Measurements from ENCODE around the gene CYP2U1. TPM values are rescaled to one million over a fixed set of nuclear protein-coding genes. Genes with fewer than 3 reads are reported as not detected.
"Not testable (repeated sequence)": the region's sequence is repeated elsewhere in the genome, so short reads cannot be mapped to it uniquely, and the experiment has no call there.

CYP2U1 gene
- total RNA-seq, 2 experiments from 2014 or later = 5.6 to 11.8 TPM

GRCh38 chr4:107916623-107917022 lies 14.7 kb upstream of the CYP2U1 start:
- H3K4me2 ChIP-seq (ENCODE audit: low read length) = no peak overlapping the region
- ChIA-PET CTCF (ENCODE audit: unreplicated experiment) (no interaction called here), POLR2A (interaction anchor here (1.0 kb wide), 1 partner anchor 30 kb away, joined by 3 read pairs; no protein-coding TSS in a partner anchor)
- H3K79me2 ChIP-seq (ENCODE audit: insufficient read depth, low read depth, low read length) = no peaks in the 10 kb centered on the region
- TF ChIP-seq, protein P1, sequence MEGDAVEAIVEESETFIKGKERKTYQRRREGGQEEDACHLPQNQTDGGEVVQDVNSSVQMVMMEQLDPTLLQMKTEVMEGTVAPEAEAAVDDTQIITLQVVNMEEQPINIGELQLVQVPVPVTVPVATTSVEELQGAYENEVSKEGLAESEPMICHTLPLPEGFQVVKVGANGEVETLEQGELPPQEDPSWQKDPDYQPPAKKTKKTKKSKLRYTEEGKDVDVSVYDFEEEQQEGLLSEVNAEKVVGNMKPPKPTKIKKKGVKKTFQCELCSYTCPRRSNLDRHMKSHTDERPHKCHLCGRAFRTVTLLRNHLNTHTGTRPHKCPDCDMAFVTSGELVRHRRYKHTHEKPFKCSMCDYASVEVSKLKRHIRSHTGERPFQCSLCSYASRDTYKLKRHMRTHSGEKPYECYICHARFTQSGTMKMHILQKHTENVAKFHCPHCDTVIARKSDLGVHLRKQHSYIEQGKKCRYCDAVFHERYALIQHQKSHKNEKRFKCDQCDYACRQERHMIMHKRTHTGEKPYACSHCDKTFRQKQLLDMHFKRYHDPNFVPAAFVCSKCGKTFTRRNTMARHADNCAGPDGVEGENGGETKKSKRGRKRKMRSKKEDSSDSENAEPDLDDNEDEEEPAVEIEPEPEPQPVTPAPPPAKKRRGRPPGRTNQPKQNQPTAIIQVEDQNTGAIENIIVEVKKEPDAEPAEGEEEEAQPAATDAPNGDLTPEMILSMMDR (conservative IDR thresholded peaks at IDR 0.05; ENCODE audit: low read length) = no peak
- no TSS peak for BruUV-seq (replicated peaks)
- no peaks in the 10 kb centered on the region for H3K9me2 ChIP-seq (ENCODE audit: insufficient read depth, low read length)
- no peak overlapping the region for H2AFZ ChIP-seq (ENCODE audit: low read length)
- no peak overlapping the region for H3K4me3 ChIP-seq (ENCODE audit: low read depth, low read length, poor library complexity, severe bottlenecking)
- H4K20me1 ChIP-seq (ENCODE audit: insufficient read depth, low read length) = no peaks in the 10 kb centered on the region
- intact Hi-C loops (cut with micrococcal nuclease; ENCODE audit: unreplicated experiment) = no loop called here
- H3K9me3 ChIP-seq (ENCODE audit: low read length) = peaks cover 7% of the 10 kb centered on the region; the same call in 1 of the 2 replicates
- no peaks in the 10 kb centered on the region for H3K36me3 ChIP-seq (ENCODE audit: insufficient read depth, low read length)
- no peaks in the 10 kb centered on the region for H3K4me1 ChIP-seq (ENCODE audit: insufficient read depth, low read length, poor library complexity, severe bottlenecking)
- no peak for DNase-seq (ENCODE audit: low spot score)
- H3K27ac ChIP-seq (ENCODE audit: low read depth, low read length, poor library complexity, severe bottlenecking) = no peak overlapping the region

DNA sequence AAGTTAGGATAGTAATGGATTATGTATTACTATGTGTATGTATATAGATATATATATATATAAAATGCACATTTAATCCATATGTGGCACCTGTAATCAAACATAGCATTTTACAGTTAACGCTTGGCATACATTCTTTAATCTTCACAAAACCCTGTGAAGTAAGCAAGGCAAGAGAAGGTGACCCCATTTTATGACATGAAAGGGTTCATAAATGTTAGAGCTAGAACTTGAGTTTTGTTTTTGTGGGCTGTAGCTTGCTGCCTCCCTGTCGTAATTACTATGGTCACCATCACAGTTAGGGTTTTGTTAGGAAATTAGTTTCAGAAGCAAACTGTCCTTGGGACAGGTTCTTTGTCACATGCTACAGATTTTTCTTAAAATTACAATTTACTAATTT lies 13.8 kb upstream of the CYP2U1 start:
- H2AFZ ChIP-seq (ENCODE audit: low read length) = no peak overlapping the region
- no peak for DNase-seq (ENCODE audit: low spot score)
- no TSS peak for BruUV-seq (replicated peaks)
- CTCF ChIA-PET (ENCODE audit: unreplicated experiment) = no interaction called here
- no peaks in the 10 kb centered on the region for H3K79me2 ChIP-seq (ENCODE audit: insufficient read depth, low read depth, low read length)
- no peaks in the 10 kb centered on the region for H3K4me1 ChIP-seq (ENCODE audit: insufficient read depth, low read length, poor library complexity, severe bottlenecking)
- H3K27ac ChIP-seq (ENCODE audit: low read depth, low read length, poor library complexity, severe bottlenecking) = no peak overlapping the region
- no peak overlapping the region for H3K4me3 ChIP-seq (ENCODE audit: low read depth, low read length, poor library complexity, severe bottlenecking)
- no peak overlapping the region for H3K4me2 ChIP-seq (ENCODE audit: low read length)
- TF ChIP-seq, protein P1 (conservative IDR thresholded peaks at IDR 0.05; ENCODE audit: low read length) = no peak
- TF ChIP-seq EZH2phosphoT487 (IDR thresholded peaks at IDR 0.05; ENCODE audit: borderline replicate concordance, low read depth, low read length) = no peak
- peaks cover 7% of the 10 kb centered on the region; the same call in 1 of the 2 replicates for H3K9me3 ChIP-seq (ENCODE audit: low read length)
- H4K20me1 ChIP-seq (ENCODE audit: insufficient read depth, low read length) = no peaks in the 10 kb centered on the region
- POLR2A ChIA-PET = no interaction called here
- no peaks in the 10 kb centered on the region for H3K36me3 ChIP-seq (ENCODE audit: insufficient read depth, low read length)
- H3K9me2 ChIP-seq (ENCODE audit: insufficient read depth, low read length) = no peaks in the 10 kb centered on the region
- intact Hi-C loops (cut with micrococcal nuclease; ENCODE audit: unreplicated experiment) = no loop called here

DNA sequence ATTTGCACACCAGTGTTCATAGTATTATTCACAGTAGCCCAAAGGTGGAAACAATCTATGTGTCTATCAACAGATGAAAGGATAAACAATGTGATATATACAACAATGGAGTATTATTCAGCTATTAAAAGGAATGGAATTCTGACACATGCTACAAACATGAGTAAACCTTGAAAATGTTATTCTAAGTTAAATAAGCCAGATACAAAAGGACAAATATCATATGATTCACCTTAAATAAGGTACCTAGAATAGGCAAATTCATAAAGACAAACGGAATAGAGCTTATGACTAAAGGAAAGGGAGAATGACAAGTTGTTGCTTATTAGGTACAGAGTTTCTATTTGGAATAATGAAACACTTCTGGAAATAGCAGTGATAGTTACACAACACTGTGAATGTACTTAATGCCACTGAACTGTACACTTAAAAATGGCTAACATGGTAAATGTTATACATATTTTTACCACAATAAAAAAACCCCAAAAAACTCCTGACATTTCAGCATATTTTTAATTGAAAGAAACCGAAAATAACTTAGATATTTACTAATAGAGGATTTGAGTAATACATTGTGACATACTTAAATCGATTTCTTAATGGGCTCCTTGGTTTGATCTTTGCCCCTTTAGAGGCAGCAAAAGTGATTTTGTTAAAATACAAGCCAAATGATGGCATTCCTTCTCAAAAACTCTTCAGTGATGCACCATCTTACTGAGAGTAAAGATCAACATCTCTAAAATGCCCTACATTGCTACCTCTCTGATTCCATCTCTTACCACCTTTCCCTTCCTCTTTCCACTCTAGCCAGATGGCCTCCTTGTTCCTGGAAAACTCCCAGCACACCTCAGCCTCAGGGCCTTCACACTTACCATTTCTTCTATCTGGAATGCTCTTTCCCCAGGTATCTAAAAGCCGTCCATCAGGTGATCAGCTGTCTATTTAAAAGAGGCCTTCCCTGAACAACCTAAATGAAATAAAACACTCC lies 8.6 kb upstream of the CYP2U1 start:
- H3K4me1 ChIP-seq (ENCODE audit: insufficient read depth, low read length, poor library complexity, severe bottlenecking) = no peaks in the 10 kb centered on the region
- no peaks in the 10 kb centered on the region for H3K79me2 ChIP-seq (ENCODE audit: insufficient read depth, low read depth, low read length)
- ChIA-PET CTCF (ENCODE audit: unreplicated experiment) (no interaction called here), POLR2A (interaction anchor here (0.5 to 0.7 kb wide), 3 partner anchors 218 to 1758 kb away, joined by 3 to 5 read pairs (median 3); no protein-coding TSS in a partner anchor)
- no peak overlapping the region for H3K27ac ChIP-seq (ENCODE audit: low read depth, low read length, poor library complexity, severe bottlenecking)
- no peak for DNase-seq (ENCODE audit: low spot score)
- no peaks in the 10 kb centered on the region for H3K9me2 ChIP-seq (ENCODE audit: insufficient read depth, low read length)
- H3K4me3 ChIP-seq (ENCODE audit: low read depth, low read length, poor library complexity, severe bottlenecking) = no peak overlapping the region
- BruUV-seq (replicated peaks) = no TSS peak
- no peak overlapping the region for H3K4me2 ChIP-seq (ENCODE audit: low read length)
- intact Hi-C loops (cut with micrococcal nuclease; ENCODE audit: unreplicated experiment) = no loop called here
- no peak overlapping the region for H2AFZ ChIP-seq (ENCODE audit: low read length)
- peaks cover 7% of the 10 kb centered on the region; the same call in 1 of the 2 replicates for H3K9me3 ChIP-seq (ENCODE audit: low read length)
- no peaks in the 10 kb centered on the region for H3K36me3 ChIP-seq (ENCODE audit: insufficient read depth, low read length)
- no peaks in the 10 kb centered on the region for H4K20me1 ChIP-seq (ENCODE audit: insufficient read depth, low read length)
- TF ChIP-seq, protein P1 (conservative IDR thresholded peaks at IDR 0.05; ENCODE audit: low read length) = no peak
- TF ChIP-seq EZH2phosphoT487 (IDR thresholded peaks at IDR 0.05; ENCODE audit: borderline replicate concordance, low read depth, low read length) = no peak

DNA sequence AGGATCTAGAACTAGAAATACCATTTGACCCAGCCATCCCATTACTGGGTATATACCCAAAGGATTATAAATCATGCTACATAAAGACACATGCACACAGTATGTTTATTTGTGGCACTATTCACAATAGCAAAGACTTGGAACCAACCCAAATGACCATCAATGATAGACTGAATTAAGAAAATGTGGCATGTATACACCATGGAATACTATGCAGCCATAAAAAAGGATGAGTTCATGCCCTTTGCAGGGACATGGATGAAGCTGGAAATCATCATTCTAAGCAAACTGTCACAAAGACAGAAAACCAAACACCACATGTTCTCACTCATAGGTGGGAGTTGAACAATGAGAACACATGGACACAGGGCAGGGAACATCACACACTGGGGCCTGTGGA lies 5.6 kb upstream of the CYP2U1 start:
- H4K20me1 ChIP-seq (ENCODE audit: insufficient read depth, low read length); H3K79me2 ChIP-seq (ENCODE audit: insufficient read depth, low read depth, low read length); H2AFZ ChIP-seq (ENCODE audit: low read length); H3K4me2 ChIP-seq (ENCODE audit: low read length); DNase-seq (ENCODE audit: low spot score); H3K36me3 ChIP-seq (ENCODE audit: insufficient read depth, low read length); BruUV-seq (replicated peaks); H3K9me2 ChIP-seq (ENCODE audit: insufficient read depth, low read length); H3K9me3 ChIP-seq (ENCODE audit: low read length); H3K27ac ChIP-seq (ENCODE audit: low read depth, low read length, poor library complexity, severe bottlenecking); intact Hi-C loops (cut with micrococcal nuclease; ENCODE audit: unreplicated experiment); CTCF ChIA-PET (ENCODE audit: unreplicated experiment); H3K4me3 ChIP-seq (ENCODE audit: low read depth, low read length, poor library complexity, severe bottlenecking); POLR2A ChIA-PET: not testable (repeated sequence)
- peaks cover 13% of the 10 kb centered on the region for H3K4me1 ChIP-seq (ENCODE audit: insufficient read depth, low read length, poor library complexity, severe bottlenecking)

All from OCI-LY7 (cell line).